IMR-90 (cell line): ENCODE measurements around the gene LBHD2. TPM values are rescaled to one million over a fixed set of nuclear protein-coding genes. Genes with fewer than 3 reads are reported as not detected.

Source experiments
- ATAC-seq: fragments of 200-7000 bp; cut with Tn5 transposase; 2 replicates; pipeline ENCODE4 v1.9.1; 2020; ENCODE audit warnings: low read depth, mild to moderate bottlenecking, moderate library complexity
- BruUV-seq: library from RNA; stranded (reverse); fragments of 400-500 nt; replicated peaks from 2 replicates; lab custom pipeline; 2021; lab: Mats Ljungman, UMichigan
- CTCF ChIA-PET: fragments of 300-600 bp; formaldehyde crosslinking; extraction: SDS; loops from one replicate; lab custom pipeline; 2021; ENCODE audit warnings: antibody characterized with exemption; lab: Yijun Ruan, JAX
- POLR2A ChIA-PET: fragments of 300-600 bp; sonication (Branson Sonifier 250); formaldehyde crosslinking; loops from one replicate; lab custom pipeline; 2022; ENCODE audit warnings: antibody characterized with exemption; ENCODE audit not compliant: unreplicated experiment; lab: Charles Lee
- DNase-seq: peaks from one replicate; pipeline ENCODE4 v3.0.0; 2013
- H2AFZ ChIP-seq: replicated peaks from 2 replicates; pipeline ENCODE3; 2013; ENCODE audit warnings: low read length, mild to moderate bottlenecking; ENCODE audit not compliant: poor library complexity
- H2AK5ac ChIP-seq: 2 replicates; pipeline ENCODE4 v1.6.1; 2013; ENCODE audit warnings: low read depth, low read length, inconsistent platforms
- H2AK9ac ChIP-seq: replicated peaks from 2 replicates; pipeline ENCODE3; 2013; ENCODE audit warnings: mild to moderate bottlenecking, low read depth, low read length, moderate library complexity; ENCODE audit not compliant: poor library complexity
- H2BK120ac ChIP-seq: 2 replicates; pipeline ENCODE4 v1.6.1; 2013; ENCODE audit warnings: low read depth, low read length, inconsistent platforms
- H2BK15ac ChIP-seq: 3 replicates; pipeline ENCODE4 v1.6.1; 2013; ENCODE audit warnings: low read depth, low read length, inconsistent platforms
- H2BK20ac ChIP-seq: 2 replicates; pipeline ENCODE4 v1.6.1; 2013; ENCODE audit warnings: low read depth, mild to moderate bottlenecking, inconsistent platforms, low read length, moderate library complexity
- H2BK5ac ChIP-seq: 2 replicates; pipeline ENCODE4 v1.6.1; 2013; ENCODE audit warnings: mild to moderate bottlenecking, low read depth, low read length, inconsistent platforms; ENCODE audit not compliant: poor library complexity, severe bottlenecking
- H3K14ac ChIP-seq: replicated peaks from 2 replicates; pipeline ENCODE4 v1.6.1; 2013; ENCODE audit warnings: low read depth, low read length, inconsistent platforms
- H3K18ac ChIP-seq: 2 replicates; pipeline ENCODE4 v1.6.1; 2013; ENCODE audit warnings: low read depth, low read length, control low read depth
- H3K23ac ChIP-seq: 2 replicates; pipeline ENCODE4 v1.6.1; 2013; ENCODE audit warnings: low read depth, low read length, inconsistent platforms
- H3K27ac ChIP-seq: 2 replicates; pipeline ENCODE4 v1.5.1; 2013; ENCODE audit warnings: mild to moderate bottlenecking, control low read depth, low read length; ENCODE audit not compliant: insufficient read depth
- H3K27me3 ChIP-seq: 2 replicates; pipeline ENCODE4 v1.6.1; 2013; ENCODE audit warnings: low read length; ENCODE audit not compliant: control insufficient read depth, insufficient read depth
- H3K36me3 ChIP-seq: 2 replicates; pipeline ENCODE4 v1.6.1; 2013; ENCODE audit warnings: low read length, mixed read lengths; ENCODE audit not compliant: control insufficient read depth, insufficient read depth
- H3K4ac ChIP-seq: 2 replicates; pipeline ENCODE4 v1.6.1; 2013; ENCODE audit warnings: low read depth, low read length, inconsistent platforms
- H3K4me1 ChIP-seq: 2 replicates; pipeline ENCODE4 v1.6.1; 2013; ENCODE audit warnings: low read length, mixed read lengths; ENCODE audit not compliant: control insufficient read depth, insufficient read depth
- H3K4me2 ChIP-seq: 2 replicates; pipeline ENCODE4 v1.6.1; 2013; ENCODE audit warnings: low read depth, mild to moderate bottlenecking, control low read depth, low read length, moderate library complexity
- H3K4me3 ChIP-seq: 2 replicates; pipeline ENCODE4 v1.5.1; 2013; ENCODE audit warnings: low read depth, mild to moderate bottlenecking, control low read depth, low read length, moderate library complexity; ENCODE audit not compliant: insufficient read depth
- H3K56ac ChIP-seq: 2 replicates; pipeline ENCODE4 v1.6.1; 2013; ENCODE audit warnings: low read length, inconsistent platforms; ENCODE audit not compliant: insufficient read depth; ENCODE audit errors: extremely low read depth
- H3K79me1 ChIP-seq, 2 experiments: 2 replicates each; pipeline ENCODE4 v1.6.1; 2013; ENCODE audit warnings: low read length in 2 of 2, inconsistent platforms in 1 of 2, low read depth in 1 of 2
- H3K9ac ChIP-seq: 2 replicates; pipeline ENCODE4 v1.6.1; 2013; ENCODE audit warnings: low read depth, low read length, control low read depth
- H3K9me1 ChIP-seq: 2 replicates; pipeline ENCODE4 v1.6.1; 2013; ENCODE audit warnings: low read length, inconsistent platforms; ENCODE audit not compliant: insufficient read depth
- H3K9me3 ChIP-seq: 2 replicates; pipeline ENCODE4 v1.6.1; 2013; ENCODE audit warnings: low read length; ENCODE audit not compliant: control insufficient read depth, insufficient read depth
- H4K20me1 ChIP-seq: 2 replicates; pipeline ENCODE4 v1.6.1; 2013; ENCODE audit warnings: low read length, inconsistent platforms; ENCODE audit not compliant: insufficient read depth
- H4K5ac ChIP-seq: 2 replicates; pipeline ENCODE4 v1.6.1; 2013; ENCODE audit warnings: mild to moderate bottlenecking, low read depth, low read length, control low read depth
- H4K8ac ChIP-seq, 2 experiments: 2 replicates each; pipeline ENCODE4 v1.6.1; 2013; ENCODE audit warnings: low read depth in 2 of 2, low read length in 2 of 2, control low read depth in 1 of 2, inconsistent platforms in 1 of 2
- H4K91ac ChIP-seq: 2 replicates; pipeline ENCODE4 v1.6.1; 2013; ENCODE audit warnings: low read depth, low read length, inconsistent platforms; ENCODE audit not compliant: insufficient read depth
- BHLHE40 ChIP-seq: fragments of 150-350 bp; IDR thresholded peaks from 2 replicates; pipeline ENCODE4 v1.6.1; 2016; ENCODE audit warnings: mild to moderate bottlenecking, low read depth, low read length
- CEBPB ChIP-seq: IDR thresholded peaks from 2 replicates; pipeline ENCODE4 v1.6.1; 2012; ENCODE audit warnings: low read depth, low read length, improper control_type of control experiment
- CHD1 ChIP-seq: IDR thresholded peaks from 2 replicates; pipeline ENCODE4 v1.6.1; 2012; ENCODE audit warnings: low read depth, low read length, improper control_type of control experiment
- FOS ChIP-seq: fragments of 150-350 bp; IDR thresholded peaks from 2 replicates; pipeline ENCODE4 v1.6.1; 2016; ENCODE audit warnings: low read depth, low read length
- MAFK ChIP-seq: IDR thresholded peaks from 2 replicates; pipeline ENCODE4 v1.6.1; 2012; ENCODE audit warnings: low read depth, low read length, improper control_type of control experiment
- MAZ ChIP-seq: IDR thresholded peaks from 2 replicates; pipeline ENCODE4 v1.6.1; 2012; ENCODE audit warnings: low read depth, mild to moderate bottlenecking, low read length, improper control_type of control experiment, moderate library complexity, borderline replicate concordance
- MXI1 ChIP-seq: IDR thresholded peaks from 2 replicates; pipeline ENCODE4 v1.6.1; 2012; ENCODE audit warnings: low read depth, mild to moderate bottlenecking, low read length, moderate library complexity, borderline replicate concordance
- NFE2L2 ChIP-seq: fragments of 150-350 bp; IDR thresholded peaks from 2 replicates; pipeline ENCODE4 v1.6.1; 2016; ENCODE audit warnings: low read depth, mild to moderate bottlenecking, low read length
- POLR2A ChIP-seq: IDR thresholded peaks from 2 replicates; pipeline ENCODE4 v1.6.1; 2012; ENCODE audit warnings: mild to moderate bottlenecking, low read depth, low read length
- RAD21 ChIP-seq: IDR thresholded peaks from 2 replicates; pipeline ENCODE4 v1.6.1; 2012; ENCODE audit warnings: low read length, improper control_type of control experiment
- RCOR1 ChIP-seq: IDR thresholded peaks from 2 replicates; pipeline ENCODE4 v1.6.1; 2012; ENCODE audit warnings: mild to moderate bottlenecking, low read length, improper control_type of control experiment; ENCODE audit not compliant: insufficient replicate concordance
- RFX5 ChIP-seq: IDR thresholded peaks from 2 replicates; pipeline ENCODE4 v1.8.0; 2012; ENCODE audit warnings: low read depth, mild to moderate bottlenecking, low read length, moderate library complexity
- SMC3 ChIP-seq: fragments of 150-350 bp; IDR thresholded peaks from 2 replicates; pipeline ENCODE4 v1.6.1; 2016; ENCODE audit warnings: low read depth, mild to moderate bottlenecking, antibody characterized with exemption, low read length, moderate library complexity
- WGBS, 2 experiments: methylation state at CpG; one replicate each; pipeline versions ENCODE4 v1.1.5 to v1.1.7; 2013; ENCODE audit warnings: missing lambda C conversion rate in 2 of 2; ENCODE audit not compliant: insufficient read length in 1 of 2; ENCODE audit errors: extremely low coverage in 2 of 2; 5-methylcytosine and 5-hydroxymethylcytosine counted together
- dilution Hi-C: fragments of 300-500 bp; cut with HindIII; formaldehyde crosslinking; loops from one replicate; pipeline ENCODE4 v1.14.3; 2018; ENCODE audit warnings: low sequenced_read_pairs; ENCODE audit not compliant: unreplicated experiment
- in situ Hi-C: fragments of 300-500 bp; cut with MboI; formaldehyde crosslinking; loops from 3 replicates; pipeline ENCODE4 v1.14.3; 2019; ENCODE audit warnings: low sequenced_read_pairs, inconsistent platforms, mixed read lengths
- intact Hi-C: fragments of 100-400 bp; cut with micrococcal nuclease; formaldehyde crosslinking; loops from 2 replicates; pipeline ENCODE4 v1.10.0; 2022
- polyA plus RNA-seq, 3 experiments: library from polyadenylated mRNA; depleted of rRNA; stranded (reverse); fragments of >200 nt; gene quantifications; 2 replicates each; pipeline ENCODE4 v1.2.3, GENCODE V29; 2012; ENCODE audit warnings: low replicate concordance in 1 of 3
- total RNA-seq: library from RNA; depleted of rRNA; stranded (reverse); fragments of >200 nt; gene quantifications from 2 replicates; pipeline ENCODE4 v1.2.3, GENCODE V29; 2012
- TF ChIP-seq, protein P1 (sequence below): conservative IDR thresholded peaks from 2 replicates; pipeline ENCODE4 v1.5.1; 2012; ENCODE audit warnings: mild to moderate bottlenecking, low read depth, low read length, improper control_type of control experiment
- TF ChIP-seq, protein P2 (sequence below): fragments of 150-350 bp; IDR thresholded peaks from 2 replicates; pipeline ENCODE4 v1.6.1; 2017; ENCODE audit warnings: mild to moderate bottlenecking, antibody characterized with exemption, low read length, low read depth
- TF ChIP-seq, protein P3 (sequence below): fragments of 150-350 bp; IDR thresholded peaks from 2 replicates; pipeline ENCODE4 v1.6.1; 2016; ENCODE audit warnings: low read depth, mild to moderate bottlenecking, low read length, moderate library complexity, borderline replicate concordance

The LBHD2 gene
- total and polyA plus RNA-seq, 2 of the 4 experiments (the other 2 are of a cell fraction), result not detected

- Histone ChIP-seq H3K56ac (no peak overlapping the region), H2AK5ac (no peak overlapping the region)
- POLR2A ChIA-PET, result no interaction called here
These were observed 5.6 kb upstream of the LBHD2 start for GRCh38 chr14:103078420-103078749.

More at GRCh38 chr14:103078420-103078749, 5.6 kb upstream of the LBHD2 start:
- H3K36me3 ChIP-seq, result no peaks in the 10 kb centered on the region
- H4K91ac ChIP-seq, result no peak overlapping the region
- peaks cover 20% of the 10 kb centered on the region for H3K27me3 ChIP-seq
- H3K4me3 ChIP-seq, result no peak overlapping the region
- in situ Hi-C loops, result loop anchor here (5.0 kb wide), 1 partner anchor 214 kb away; no protein-coding TSS in a partner anchor
- DNase-seq, result peak; percentile 76
- intact Hi-C loops, result loop anchor here (1.0 to 10.0 kb wide), 2 partner anchors 106 to 215 kb away; no protein-coding TSS in a partner anchor
- no peak overlapping the region for H2AK9ac ChIP-seq
- TF ChIP-seq NFE2L2 (no peak), RCOR1 (no peak), BHLHE40 (no peak), RAD21 (peak; percentile 64), CEBPB (no peak), CHD1 (no peak), RFX5 (no peak), POLR2A (no peak), MXI1 (no peak), FOS (no peak), SMC3 (peak; percentile 71), MAZ (no peak), MAFK (no peak)
- TF ChIP-seq, protein P1, sequence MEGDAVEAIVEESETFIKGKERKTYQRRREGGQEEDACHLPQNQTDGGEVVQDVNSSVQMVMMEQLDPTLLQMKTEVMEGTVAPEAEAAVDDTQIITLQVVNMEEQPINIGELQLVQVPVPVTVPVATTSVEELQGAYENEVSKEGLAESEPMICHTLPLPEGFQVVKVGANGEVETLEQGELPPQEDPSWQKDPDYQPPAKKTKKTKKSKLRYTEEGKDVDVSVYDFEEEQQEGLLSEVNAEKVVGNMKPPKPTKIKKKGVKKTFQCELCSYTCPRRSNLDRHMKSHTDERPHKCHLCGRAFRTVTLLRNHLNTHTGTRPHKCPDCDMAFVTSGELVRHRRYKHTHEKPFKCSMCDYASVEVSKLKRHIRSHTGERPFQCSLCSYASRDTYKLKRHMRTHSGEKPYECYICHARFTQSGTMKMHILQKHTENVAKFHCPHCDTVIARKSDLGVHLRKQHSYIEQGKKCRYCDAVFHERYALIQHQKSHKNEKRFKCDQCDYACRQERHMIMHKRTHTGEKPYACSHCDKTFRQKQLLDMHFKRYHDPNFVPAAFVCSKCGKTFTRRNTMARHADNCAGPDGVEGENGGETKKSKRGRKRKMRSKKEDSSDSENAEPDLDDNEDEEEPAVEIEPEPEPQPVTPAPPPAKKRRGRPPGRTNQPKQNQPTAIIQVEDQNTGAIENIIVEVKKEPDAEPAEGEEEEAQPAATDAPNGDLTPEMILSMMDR, result peak; percentile 75
- TF ChIP-seq, protein P2, sequence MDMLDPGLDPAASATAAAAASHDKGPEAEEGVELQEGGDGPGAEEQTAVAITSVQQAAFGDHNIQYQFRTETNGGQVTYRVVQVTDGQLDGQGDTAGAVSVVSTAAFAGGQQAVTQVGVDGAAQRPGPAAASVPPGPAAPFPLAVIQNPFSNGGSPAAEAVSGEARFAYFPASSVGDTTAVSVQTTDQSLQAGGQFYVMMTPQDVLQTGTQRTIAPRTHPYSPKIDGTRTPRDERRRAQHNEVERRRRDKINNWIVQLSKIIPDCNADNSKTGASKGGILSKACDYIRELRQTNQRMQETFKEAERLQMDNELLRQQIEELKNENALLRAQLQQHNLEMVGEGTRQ, result no peak
- TF ChIP-seq, protein P3, sequence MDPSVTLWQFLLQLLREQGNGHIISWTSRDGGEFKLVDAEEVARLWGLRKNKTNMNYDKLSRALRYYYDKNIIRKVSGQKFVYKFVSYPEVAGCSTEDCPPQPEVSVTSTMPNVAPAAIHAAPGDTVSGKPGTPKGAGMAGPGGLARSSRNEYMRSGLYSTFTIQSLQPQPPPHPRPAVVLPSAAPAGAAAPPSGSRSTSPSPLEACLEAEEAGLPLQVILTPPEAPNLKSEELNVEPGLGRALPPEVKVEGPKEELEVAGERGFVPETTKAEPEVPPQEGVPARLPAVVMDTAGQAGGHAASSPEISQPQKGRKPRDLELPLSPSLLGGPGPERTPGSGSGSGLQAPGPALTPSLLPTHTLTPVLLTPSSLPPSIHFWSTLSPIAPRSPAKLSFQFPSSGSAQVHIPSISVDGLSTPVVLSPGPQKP, result no peak
- no peak overlapping the region for H3K18ac ChIP-seq
- CTCF ChIA-PET, result interaction anchor here (0.5 to 0.6 kb wide), 2 partner anchors 193 to 202 kb away, joined by 3 to 4 read pairs; no protein-coding TSS in a partner anchor
- no peak overlapping the region for H2BK20ac ChIP-seq
- H3K79me1 ChIP-seq, result no peaks in the 10 kb centered on the region
- BruUV-seq, result no TSS peak
- H3K14ac ChIP-seq, result no peak overlapping the region
- H3K9me3 ChIP-seq, result peaks cover 2% of the 10 kb centered on the region; the same call in 1 of the 2 replicates
- H2AFZ ChIP-seq, result peak overlapping the region; percentile 68
- H3K9ac ChIP-seq, result no peak overlapping the region
- H3K23ac ChIP-seq, result no peak overlapping the region
- H2BK5ac ChIP-seq, result no peak overlapping the region
- dilution Hi-C loops, result no loop called here
- no peak overlapping the region for H2BK120ac ChIP-seq
- H2BK15ac ChIP-seq, result no peak overlapping the region
- no peaks in the 10 kb centered on the region for H3K9me1 ChIP-seq
- no peak overlapping the region for H3K27ac ChIP-seq
- no peak overlapping the region for H3K4ac ChIP-seq
- peaks cover 2% of the 10 kb centered on the region; the same call in 1 of the 2 replicates for H3K4me1 ChIP-seq
- H4K8ac ChIP-seq, result no peak overlapping the region
- WGBS, 2 experiments, result 0% methylated on average over 3 of the region's 9 CpGs; no CpG with 5 or more reads in 1 of the 2 experiments
- peak; percentile 38; the same call in 1 of the 2 replicates for ATAC-seq
- H4K20me1 ChIP-seq, result no peaks in the 10 kb centered on the region
- H3K4me2 ChIP-seq, result no peak overlapping the region
- H4K5ac ChIP-seq, result no peak overlapping the region
